ENCODE measurements around the gene FBXO46. TPM values are rescaled to one million over a fixed set of nuclear protein-coding genes. Genes with fewer than 3 reads are reported as not detected.
"Not testable (repeated sequence)": the region's sequence is repeated elsewhere in the genome, so short reads cannot be mapped to it uniquely, and the experiment has no call there.

Gene FBXO46
- total and polyA plus RNA-seq, 5 donors from 2014 or later, result 8.0 to 26.5 (median 10.8) TPM

GRCh38 chr19:45751483-45751882 is 20.8 kb upstream of the FBXO46 start:
- not testable (repeated sequence) for H3K9me3 Mint-ChIP-seq; H3K27me3 ChIP-seq (ENCODE audit: control insufficient read depth, insufficient read depth, low read length); H3K27ac Mint-ChIP-seq; H3K4me3 ChIP-seq (ENCODE audit: low read depth, low read length); DNase-seq; H3K4me3 Mint-ChIP-seq; ATAC-seq (ENCODE audit: low read depth in 2 of 2); H3K4me1 ChIP-seq (ENCODE audit: control insufficient read depth, insufficient read depth, low read length, poor library complexity, severe bottlenecking); H3K36me3 Mint-ChIP-seq; H3K27ac ChIP-seq (ENCODE audit: insufficient read depth, low read length, poor library complexity, severe bottlenecking); H3K4me1 Mint-ChIP-seq; H3K27me3 Mint-ChIP-seq; H3K36me3 ChIP-seq (ENCODE audit: control insufficient read depth, insufficient read depth, low read length); H3K9me3 ChIP-seq (ENCODE audit: control insufficient read depth in 2 of 2, low read length in 2 of 2)

GRCh38 chr19:45747513-45747912 is 16.8 kb upstream of the FBXO46 start:
- H3K4me3 ChIP-seq (ENCODE audit: low read depth, low read length), result no peak overlapping the region
- no peaks in the 10 kb centered on the region for H3K36me3 ChIP-seq (ENCODE audit: control insufficient read depth, insufficient read depth, low read length)
- Mint-ChIP-seq H3K9me3 (no peaks in the 10 kb centered on the region), H3K27ac (peak overlapping the region in 1 of 3 donors; percentile 15), H3K36me3 (no peaks in the 10 kb centered on the region), H3K4me3 (no peak overlapping the region), H3K27me3 (peaks cover 19% of the 10 kb centered on the region), H3K4me1 (no peaks in the 10 kb centered on the region)
- H3K27me3 ChIP-seq (ENCODE audit: control insufficient read depth, insufficient read depth, low read length), result no peaks in the 10 kb centered on the region
- ATAC-seq (ENCODE audit: low read depth in 2 of 2) (no peak), DNase-seq (no peak)
- no peaks in the 10 kb centered on the region for H3K4me1 ChIP-seq (ENCODE audit: control insufficient read depth, insufficient read depth, low read length, poor library complexity, severe bottlenecking)
- no peaks in the 10 kb centered on the region for H3K9me3 ChIP-seq (ENCODE audit: control insufficient read depth in 2 of 2, low read length in 2 of 2)
- no peak overlapping the region for H3K27ac ChIP-seq (ENCODE audit: insufficient read depth, low read length, poor library complexity, severe bottlenecking)

GRCh38 chr19:45746866-45747265 is 16.2 kb upstream of the FBXO46 start:
- H3K4me3 Mint-ChIP-seq, result no peak overlapping the region
- no peak overlapping the region for H3K4me3 ChIP-seq (ENCODE audit: low read depth, low read length)

GRCh38 chr19:45745606-45746005 is 14.9 kb upstream of the FBXO46 start:
- H3K27me3 ChIP-seq (ENCODE audit: control insufficient read depth, insufficient read depth, low read length), result no peaks in the 10 kb centered on the region
- Mint-ChIP-seq H3K36me3 (no peaks in the 10 kb centered on the region), H3K4me1 (no peaks in the 10 kb centered on the region), H3K9me3 (no peaks in the 10 kb centered on the region), H3K4me3 (no peak overlapping the region), H3K27ac (no peak overlapping the region), H3K27me3 (peaks cover 19% of the 10 kb centered on the region)
- no peaks in the 10 kb centered on the region for H3K4me1 ChIP-seq (ENCODE audit: control insufficient read depth, insufficient read depth, low read length, poor library complexity, severe bottlenecking)
- no peak overlapping the region for H3K27ac ChIP-seq (ENCODE audit: insufficient read depth, low read length, poor library complexity, severe bottlenecking)
- ATAC-seq (ENCODE audit: low read depth in 2 of 2) (no peak), DNase-seq (no peak)
- H3K4me3 ChIP-seq (ENCODE audit: low read depth, low read length), result no peak overlapping the region
- no peaks in the 10 kb centered on the region for H3K36me3 ChIP-seq (ENCODE audit: control insufficient read depth, insufficient read depth, low read length)
- no peaks in the 10 kb centered on the region for H3K9me3 ChIP-seq (ENCODE audit: control insufficient read depth in 2 of 2, low read length in 2 of 2)

More at GRCh38 chr19:45746866-45747265, 16.2 kb upstream of the FBXO46 start:
- no peak overlapping the region for H3K27ac ChIP-seq (ENCODE audit: insufficient read depth, low read length, poor library complexity, severe bottlenecking)
- H3K9me3 ChIP-seq (ENCODE audit: control insufficient read depth in 2 of 2, low read length in 2 of 2), result no peaks in the 10 kb centered on the region
- H3K27me3 ChIP-seq (ENCODE audit: control insufficient read depth, insufficient read depth, low read length), result no peaks in the 10 kb centered on the region
- H3K4me1 ChIP-seq (ENCODE audit: control insufficient read depth, insufficient read depth, low read length, poor library complexity, severe bottlenecking), result no peaks in the 10 kb centered on the region
- no peaks in the 10 kb centered on the region for H3K36me3 ChIP-seq (ENCODE audit: control insufficient read depth, insufficient read depth, low read length)
- Mint-ChIP-seq H3K36me3 (no peaks in the 10 kb centered on the region), H3K27ac (peak overlapping the region in 1 of 3 donors; percentile 56), H3K9me3 (no peaks in the 10 kb centered on the region), H3K4me1 (no peaks in the 10 kb centered on the region), H3K27me3 (peaks cover 19% of the 10 kb centered on the region)
- DNase-seq (no peak), ATAC-seq (ENCODE audit: low read depth in 2 of 2) (no peak)

- Histone ChIP-seq H3K36me3 (ENCODE audit: control insufficient read depth, insufficient read depth, low read length) (no peaks in the 10 kb centered on the region), H3K27me3 (ENCODE audit: control insufficient read depth, insufficient read depth, low read length) (peaks cover 2% of the 10 kb centered on the region), H3K9me3 (ENCODE audit: control insufficient read depth in 2 of 2, low read length in 2 of 2) (no peaks in the 10 kb centered on the region), H3K4me3 (ENCODE audit: low read depth, low read length) (no peak overlapping the region), H3K27ac (ENCODE audit: insufficient read depth, low read length, poor library complexity, severe bottlenecking) (no peak overlapping the region), H3K4me1 (ENCODE audit: control insufficient read depth, insufficient read depth, low read length, poor library complexity, severe bottlenecking) (no peaks in the 10 kb centered on the region)
- H3K27me3 Mint-ChIP-seq, result peaks cover 27% of the 10 kb centered on the region
- DNase-seq (no peak), ATAC-seq (ENCODE audit: low read depth in 2 of 2) (no peak)
- H3K36me3 Mint-ChIP-seq, result no peaks in the 10 kb centered on the region
- no peaks in the 10 kb centered on the region for H3K4me1 Mint-ChIP-seq
- no peak overlapping the region for H3K4me3 Mint-ChIP-seq
- no peaks in the 10 kb centered on the region for H3K9me3 Mint-ChIP-seq
- H3K27ac Mint-ChIP-seq, result no peak overlapping the region
Measured at GRCh38 chr19:45742969-45743368, 12.3 kb upstream of the FBXO46 start.

GRCh38 chr19:45739498-45740439 is 9.1 kb upstream of the FBXO46 start:
- no peaks in the 10 kb centered on the region for H3K36me3 Mint-ChIP-seq
- no peaks in the 10 kb centered on the region for H3K9me3 Mint-ChIP-seq
- H3K4me1 Mint-ChIP-seq, result no peaks in the 10 kb centered on the region
- DNase-seq (no peak), ATAC-seq (ENCODE audit: low read depth in 2 of 2) (no peak)
- no peak overlapping the region for H3K4me3 Mint-ChIP-seq
- H3K36me3 ChIP-seq (ENCODE audit: control insufficient read depth, insufficient read depth, low read length), result no peaks in the 10 kb centered on the region
- peaks cover 4% of the 10 kb centered on the region for H3K27me3 ChIP-seq (ENCODE audit: control insufficient read depth, insufficient read depth, low read length)
- no peaks in the 10 kb centered on the region for H3K9me3 ChIP-seq (ENCODE audit: control insufficient read depth in 2 of 2, low read length in 2 of 2)
- peaks cover 15% of the 10 kb centered on the region for H3K27me3 Mint-ChIP-seq
- no peak overlapping the region for H3K27ac ChIP-seq (ENCODE audit: insufficient read depth, low read length, poor library complexity, severe bottlenecking)
- H3K27ac Mint-ChIP-seq, result no peak overlapping the region
- no peak overlapping the region for H3K4me3 ChIP-seq (ENCODE audit: low read depth, low read length)
- no peaks in the 10 kb centered on the region for H3K4me1 ChIP-seq (ENCODE audit: control insufficient read depth, insufficient read depth, low read length, poor library complexity, severe bottlenecking)

- H3K4me3 Mint-ChIP-seq, result peak within 1 kb of the TSS in 3 of 4 donors; percentile 48 to 95 (median 62)
- Histone ChIP-seq H3K9me3 (ENCODE audit: control insufficient read depth in 2 of 2, low read length in 2 of 2) (no peaks in the 10 kb centered on the region), H3K27ac (ENCODE audit: insufficient read depth, low read length, poor library complexity, severe bottlenecking) (no peak within 1 kb of the TSS), H3K4me1 (ENCODE audit: control insufficient read depth, insufficient read depth, low read length, poor library complexity, severe bottlenecking) (peaks cover 21% of the 10 kb centered on the region), H3K4me3 (ENCODE audit: low read depth, low read length) (no peak within 1 kb of the TSS), H3K27me3 (ENCODE audit: control insufficient read depth, insufficient read depth, low read length) (peaks cover 4% of the 10 kb centered on the region), H3K36me3 (ENCODE audit: control insufficient read depth, insufficient read depth, low read length) (no peaks in the 10 kb centered on the region)
- DNase-seq (no peak), ATAC-seq (ENCODE audit: low read depth in 2 of 2) (no peak)
- no peak within 1 kb of the TSS for H3K27ac Mint-ChIP-seq
- H3K9me3 Mint-ChIP-seq, result peaks cover 0 to 2% (median 0%) of the 10 kb centered on the region in 7 donors
- peaks cover 0 to 24% (median 16%) of the 10 kb centered on the region in 4 donors for H3K4me1 Mint-ChIP-seq
- no peaks in the 10 kb centered on the region for H3K36me3 Mint-ChIP-seq
- H3K27me3 Mint-ChIP-seq, result peaks cover 8% of the 10 kb centered on the region
Measured at GRCh38 chr19:45733160-45733810, 2.6 kb upstream of the FBXO46 start, which contains the start of gene MEIOSIN. TSS of gene MEIOSIN (plus strand) at chr19:45733439. CDS start at chr19:45735377, 1,938 bp downstream.

All from CD4-positive, CD25-positive, alpha-beta regulatory T cell (primary cell).